Islet precursor cell (in vitro differentiated cells): ENCODE results near the gene BIN1.

ENCODE experiments used
- DNase-seq: peaks from one replicate; pipeline ENCODE4 v3.0.0-alpha.2; 2018

BIN1 gene

GRCh38 chr2:127090281-127091120 is 16.5 kb downstream of the BIN1 start:
- DNase-seq = no peak

GRCh38 chr2:127089478-127090235 is 17.3 kb downstream of the BIN1 start:
- no peak for DNase-seq

- DNase-seq = no peak
Observed at GRCh38 chr2:127088706-127089105, 18.2 kb downstream of the BIN1 start.

GRCh38 chr2:127087791-127088495 is 19.0 kb downstream of the BIN1 start:
- no peak for DNase-seq

- DNase-seq = peak; percentile 97
Observed at GRCh38 chr2:127086990-127087790, 19.8 kb downstream of the BIN1 start.

- DNase-seq = peak; percentile 95
Observed at GRCh38 chr2:127085317-127085681, 21.7 kb downstream of the BIN1 start.

GRCh38 chr2:127084611-127085316 is 22.2 kb downstream of the BIN1 start:
- no peak for DNase-seq

GRCh38 chr2:127083819-127084503 is 23.0 kb downstream of the BIN1 start:
- no peak for DNase-seq

GRCh38 chr2:127082974-127083373 is 24.0 kb downstream of the BIN1 start:
- no peak for DNase-seq

- no peak for DNase-seq
Observed at GRCh38 chr2:127081826-127082633, 24.9 kb downstream of the BIN1 start.

GRCh38 chr2:127080938-127081755 is 25.8 kb downstream of the BIN1 start:
- DNase-seq = no peak

- DNase-seq = no peak
Observed at GRCh38 chr2:127080226-127080937, 26.6 kb downstream of the BIN1 start.

- DNase-seq = no peak
Observed at GRCh38 chr2:127079358-127079920, 27.5 kb downstream of the BIN1 start.

GRCh38 chr2:127078666-127079270 is 28.2 kb downstream of the BIN1 start:
- no peak for DNase-seq

- no peak for DNase-seq
Observed at GRCh38 chr2:127078028-127078427, 28.9 kb downstream of the BIN1 start.

- DNase-seq = no peak
Observed at GRCh38 chr2:127076924-127077323, 30.0 kb downstream of the BIN1 start.

- DNase-seq = no peak
Observed at GRCh38 chr2:127076290-127076689, 30.7 kb downstream of the BIN1 start.

- no peak for DNase-seq
Observed at GRCh38 chr2:127075821-127076220, 31.1 kb downstream of the BIN1 start.
